ENCODE measurements around the gene SAP30BP. TPM values are rescaled to one million over a fixed set of nuclear protein-coding genes. Genes with fewer than 3 reads are reported as not detected.
A peak's percentile ranks its signal among the peaks of the same experiment; 100 is the strongest.

SAP30BP gene
- total and polyA plus RNA-seq, 2 of the 13 experiments (the other 11 are each of a cell fraction or from before 2014, with no cell fraction given) = 67.7 to 99.4 TPM

GRCh38 chr17:75753514-75754377 is 86.6 kb downstream of the SAP30BP start (continued):
- TF ChIP-seq, protein P1, sequence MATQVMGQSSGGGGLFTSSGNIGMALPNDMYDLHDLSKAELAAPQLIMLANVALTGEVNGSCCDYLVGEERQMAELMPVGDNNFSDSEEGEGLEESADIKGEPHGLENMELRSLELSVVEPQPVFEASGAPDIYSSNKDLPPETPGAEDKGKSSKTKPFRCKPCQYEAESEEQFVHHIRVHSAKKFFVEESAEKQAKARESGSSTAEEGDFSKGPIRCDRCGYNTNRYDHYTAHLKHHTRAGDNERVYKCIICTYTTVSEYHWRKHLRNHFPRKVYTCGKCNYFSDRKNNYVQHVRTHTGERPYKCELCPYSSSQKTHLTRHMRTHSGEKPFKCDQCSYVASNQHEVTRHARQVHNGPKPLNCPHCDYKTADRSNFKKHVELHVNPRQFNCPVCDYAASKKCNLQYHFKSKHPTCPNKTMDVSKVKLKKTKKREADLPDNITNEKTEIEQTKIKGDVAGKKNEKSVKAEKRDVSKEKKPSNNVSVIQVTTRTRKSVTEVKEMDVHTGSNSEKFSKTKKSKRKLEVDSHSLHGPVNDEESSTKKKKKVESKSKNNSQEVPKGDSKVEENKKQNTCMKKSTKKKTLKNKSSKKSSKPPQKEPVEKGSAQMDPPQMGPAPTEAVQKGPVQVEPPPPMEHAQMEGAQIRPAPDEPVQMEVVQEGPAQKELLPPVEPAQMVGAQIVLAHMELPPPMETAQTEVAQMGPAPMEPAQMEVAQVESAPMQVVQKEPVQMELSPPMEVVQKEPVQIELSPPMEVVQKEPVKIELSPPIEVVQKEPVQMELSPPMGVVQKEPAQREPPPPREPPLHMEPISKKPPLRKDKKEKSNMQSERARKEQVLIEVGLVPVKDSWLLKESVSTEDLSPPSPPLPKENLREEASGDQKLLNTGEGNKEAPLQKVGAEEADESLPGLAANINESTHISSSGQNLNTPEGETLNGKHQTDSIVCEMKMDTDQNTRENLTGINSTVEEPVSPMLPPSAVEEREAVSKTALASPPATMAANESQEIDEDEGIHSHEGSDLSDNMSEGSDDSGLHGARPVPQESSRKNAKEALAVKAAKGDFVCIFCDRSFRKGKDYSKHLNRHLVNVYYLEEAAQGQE (IDR thresholded peaks at IDR 0.05; ENCODE audit: borderline replicate concordance in 1 of 2, low read depth in 1 of 2, low read length in 2 of 2) = no peak
- TF ChIP-seq ELF3 (CRISPR knock-in tag; IDR thresholded peaks at IDR 0.05) (peak; percentile 74), HNRNPUL1 (IDR thresholded peaks at IDR 0.05; ENCODE audit: low read depth, low read length) (no peak), NCOA5 (CRISPR knock-in tag; IDR thresholded peaks at IDR 0.05) (no peak), KMT2A (CRISPR knock-in tag; IDR thresholded peaks at IDR 0.05) (peak; percentile 29; the same call in 1 of the 2 replicates), ZNF136 (CRISPR knock-in tag; IDR thresholded peaks at IDR 0.05; ENCODE audit: low read depth) (no peak), JDP2 (CRISPR knock-in tag; IDR thresholded peaks at IDR 0.05; ENCODE audit: borderline replicate concordance) (peak; percentile 38; the same call in 1 of the 2 replicates), RBAK (CRISPR knock-in tag; IDR thresholded peaks at IDR 0.05) (no peak), ZSCAN29 (CRISPR knock-in tag; conservative IDR thresholded peaks at IDR 0.05) (no peak), NFIB (CRISPR knock-in tag; IDR thresholded peaks at IDR 0.05; ENCODE audit: borderline replicate concordance) (no peak), KDM4B (CRISPR knock-in tag; IDR thresholded peaks at IDR 0.05) (no peak), ZBTB21 (CRISPR knock-in tag; IDR thresholded peaks at IDR 0.05) (no peak), ZFP82 (CRISPR knock-in tag; IDR thresholded peaks at IDR 0.05; ENCODE audit: borderline replicate concordance) (peak; percentile 92)
- TF ChIP-seq, protein P2, sequence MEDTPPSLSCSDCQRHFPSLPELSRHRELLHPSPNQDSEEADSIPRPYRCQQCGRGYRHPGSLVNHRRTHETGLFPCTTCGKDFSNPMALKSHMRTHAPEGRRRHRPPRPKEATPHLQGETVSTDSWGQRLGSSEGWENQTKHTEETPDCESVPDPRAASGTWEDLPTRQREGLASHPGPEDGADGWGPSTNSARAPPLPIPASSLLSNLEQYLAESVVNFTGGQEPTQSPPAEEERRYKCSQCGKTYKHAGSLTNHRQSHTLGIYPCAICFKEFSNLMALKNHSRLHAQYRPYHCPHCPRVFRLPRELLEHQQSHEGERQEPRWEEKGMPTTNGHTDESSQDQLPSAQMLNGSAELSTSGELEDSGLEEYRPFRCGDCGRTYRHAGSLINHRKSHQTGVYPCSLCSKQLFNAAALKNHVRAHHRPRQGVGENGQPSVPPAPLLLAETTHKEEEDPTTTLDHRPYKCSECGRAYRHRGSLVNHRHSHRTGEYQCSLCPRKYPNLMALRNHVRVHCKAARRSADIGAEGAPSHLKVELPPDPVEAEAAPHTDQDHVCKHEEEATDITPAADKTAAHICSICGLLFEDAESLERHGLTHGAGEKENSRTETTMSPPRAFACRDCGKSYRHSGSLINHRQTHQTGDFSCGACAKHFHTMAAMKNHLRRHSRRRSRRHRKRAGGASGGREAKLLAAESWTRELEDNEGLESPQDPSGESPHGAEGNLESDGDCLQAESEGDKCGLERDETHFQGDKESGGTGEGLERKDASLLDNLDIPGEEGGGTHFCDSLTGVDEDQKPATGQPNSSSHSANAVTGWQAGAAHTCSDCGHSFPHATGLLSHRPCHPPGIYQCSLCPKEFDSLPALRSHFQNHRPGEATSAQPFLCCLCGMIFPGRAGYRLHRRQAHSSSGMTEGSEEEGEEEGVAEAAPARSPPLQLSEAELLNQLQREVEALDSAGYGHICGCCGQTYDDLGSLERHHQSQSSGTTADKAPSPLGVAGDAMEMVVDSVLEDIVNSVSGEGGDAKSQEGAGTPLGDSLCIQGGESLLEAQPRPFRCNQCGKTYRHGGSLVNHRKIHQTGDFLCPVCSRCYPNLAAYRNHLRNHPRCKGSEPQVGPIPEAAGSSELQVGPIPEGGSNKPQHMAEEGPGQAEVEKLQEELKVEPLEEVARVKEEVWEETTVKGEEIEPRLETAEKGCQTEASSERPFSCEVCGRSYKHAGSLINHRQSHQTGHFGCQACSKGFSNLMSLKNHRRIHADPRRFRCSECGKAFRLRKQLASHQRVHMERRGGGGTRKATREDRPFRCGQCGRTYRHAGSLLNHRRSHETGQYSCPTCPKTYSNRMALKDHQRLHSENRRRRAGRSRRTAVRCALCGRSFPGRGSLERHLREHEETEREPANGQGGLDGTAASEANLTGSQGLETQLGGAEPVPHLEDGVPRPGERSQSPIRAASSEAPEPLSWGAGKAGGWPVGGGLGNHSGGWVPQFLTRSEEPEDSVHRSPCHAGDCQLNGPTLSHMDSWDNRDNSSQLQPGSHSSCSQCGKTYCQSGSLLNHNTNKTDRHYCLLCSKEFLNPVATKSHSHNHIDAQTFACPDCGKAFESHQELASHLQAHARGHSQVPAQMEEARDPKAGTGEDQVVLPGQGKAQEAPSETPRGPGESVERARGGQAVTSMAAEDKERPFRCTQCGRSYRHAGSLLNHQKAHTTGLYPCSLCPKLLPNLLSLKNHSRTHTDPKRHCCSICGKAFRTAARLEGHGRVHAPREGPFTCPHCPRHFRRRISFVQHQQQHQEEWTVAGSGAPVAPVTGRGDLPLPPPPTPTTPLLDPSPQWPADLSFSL (CRISPR knock-in tag; IDR thresholded peaks at IDR 0.05) = no peak
- TF ChIP-seq, protein P3, sequence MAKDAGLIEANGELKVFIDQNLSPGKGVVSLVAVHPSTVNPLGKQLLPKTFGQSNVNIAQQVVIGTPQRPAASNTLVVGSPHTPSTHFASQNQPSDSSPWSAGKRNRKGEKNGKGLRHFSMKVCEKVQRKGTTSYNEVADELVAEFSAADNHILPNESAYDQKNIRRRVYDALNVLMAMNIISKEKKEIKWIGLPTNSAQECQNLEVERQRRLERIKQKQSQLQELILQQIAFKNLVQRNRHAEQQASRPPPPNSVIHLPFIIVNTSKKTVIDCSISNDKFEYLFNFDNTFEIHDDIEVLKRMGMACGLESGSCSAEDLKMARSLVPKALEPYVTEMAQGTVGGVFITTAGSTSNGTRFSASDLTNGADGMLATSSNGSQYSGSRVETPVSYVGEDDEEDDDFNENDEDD (CRISPR knock-in tag; IDR thresholded peaks at IDR 0.05; ENCODE audit: borderline replicate concordance) = peak; percentile 96
- TF ChIP-seq, protein P4, sequence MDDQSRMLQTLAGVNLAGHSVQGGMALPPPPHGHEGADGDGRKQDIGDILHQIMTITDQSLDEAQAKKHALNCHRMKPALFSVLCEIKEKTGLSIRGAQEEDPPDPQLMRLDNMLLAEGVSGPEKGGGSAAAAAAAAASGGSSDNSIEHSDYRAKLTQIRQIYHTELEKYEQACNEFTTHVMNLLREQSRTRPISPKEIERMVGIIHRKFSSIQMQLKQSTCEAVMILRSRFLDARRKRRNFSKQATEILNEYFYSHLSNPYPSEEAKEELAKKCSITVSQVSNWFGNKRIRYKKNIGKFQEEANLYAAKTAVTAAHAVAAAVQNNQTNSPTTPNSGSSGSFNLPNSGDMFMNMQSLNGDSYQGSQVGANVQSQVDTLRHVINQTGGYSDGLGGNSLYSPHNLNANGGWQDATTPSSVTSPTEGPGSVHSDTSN (CRISPR knock-in tag; IDR thresholded peaks at IDR 0.05; ENCODE audit: borderline replicate concordance) = peak; percentile 77; the same call in 1 of the 2 replicates
